K562 (cell line): ENCODE measurements around the gene BHLHE40. TPM values are rescaled to one million over a fixed set of nuclear protein-coding genes. Genes with fewer than 3 reads are reported as not detected.

Experiments used
- ATF1 ChIP-seq, 2 experiments: fragments of 450-650 bp in 1 of 2; IDR thresholded peaks; 2 replicates each; pipeline ENCODE4 v1.6.1; 2016; ENCODE audit warnings: missing compliant biosample characterization in 1 of 2, missing genetic modification characterization in 1 of 2
- CEBPB ChIP-seq: fragments of 450-650 bp; IDR thresholded peaks from 2 replicates; pipeline ENCODE4 v1.6.1; 2016; ENCODE audit warnings: missing genetic modification characterization, missing compliant biosample characterization
- CTBP1 ChIP-seq: fragments of 450-650 bp; IDR thresholded peaks from 2 replicates; pipeline ENCODE4 v1.6.1; 2016; ENCODE audit warnings: borderline replicate concordance
- DACH1 ChIP-seq: fragments of 450-650 bp; IDR thresholded peaks from 2 replicates; pipeline ENCODE4 v1.6.1; 2018; ENCODE audit not compliant: partially characterized antibody
- HMGN3 ChIP-seq: IDR thresholded peaks from 2 replicates; pipeline ENCODE4 v1.6.1; 2011; ENCODE audit warnings: borderline replicate concordance, low read depth, mild to moderate bottlenecking, mixed read lengths, low read length; ENCODE audit not compliant: insufficient read length; ENCODE audit errors: extremely low read depth
- ID3 ChIP-seq, 2 experiments: fragments of 250-450 bp in 1 of 2; fragments of 450-650 bp in 1 of 2; sonication (Bioruptor Pico) in 1 of 2; IDR thresholded peaks; 2 replicates each; pipeline versions ENCODE4 v1.6.1 to v1.8.0; 2016 to 2021; ENCODE audit warnings: mild to moderate bottlenecking in 2 of 2, moderate library complexity in 2 of 2, missing compliant biosample characterization in 1 of 2, missing genetic modification characterization in 1 of 2
- JUND ChIP-seq, 2 experiments: IDR thresholded peaks; 2 replicates in 1 of 2; 3 replicates in 1 of 2; pipeline ENCODE4 v1.6.1; 2011; ENCODE audit warnings: borderline replicate concordance in 2 of 2, low read depth in 2 of 2, low read length in 2 of 2, improper control_type of control experiment in 1 of 2, missing biosample characterization in 1 of 2, missing genetic modification characterization in 1 of 2, missing genetic modification reagents in 1 of 2
- KLF16 ChIP-seq: IDR thresholded peaks from 2 replicates; pipeline ENCODE4 v1.6.1; 2016; ENCODE audit warnings: antibody characterized with exemption
- L3MBTL2 ChIP-seq: fragments of 450-650 bp; IDR thresholded peaks from 2 replicates; pipeline ENCODE4 v1.6.1; 2016; ENCODE audit warnings: mild to moderate bottlenecking, moderate library complexity
- LARP7 ChIP-seq: fragments of 450-650 bp; IDR thresholded peaks from 2 replicates; pipeline ENCODE4 v1.6.1; 2016
- LCOR ChIP-seq: sonication (generic); formaldehyde crosslinking; IDR thresholded peaks from 2 replicates; pipeline ENCODE4 v1.8.0; 2022; ENCODE audit warnings: mild to moderate bottlenecking, missing genetic modification reagents
- MAZ ChIP-seq, 2 experiments: fragments of 450-650 bp in 1 of 2; sonication (generic) in 1 of 2; formaldehyde crosslinking; IDR thresholded peaks in 1 of 2; conservative IDR thresholded peaks in 1 of 2; 2 replicates each; pipeline versions ENCODE4 v1.4.0 to v1.5.0; 2020; ENCODE audit warnings: mild to moderate bottlenecking in 1 of 2, missing genetic modification reagents in 1 of 2
- POLR2A ChIP-seq: fragments of 450-650 bp; conservative IDR thresholded peaks from 2 replicates; pipeline ENCODE4 v1.6.1; 2016
- RB1 ChIP-seq: fragments of 450-650 bp; IDR thresholded peaks from 2 replicates; pipeline ENCODE4 v1.6.1; 2017; ENCODE audit warnings: low read depth, mild to moderate bottlenecking
- RBBP5 ChIP-seq: fragments of 200-600 bp; sonication (generic); IDR thresholded peaks from 2 replicates; pipeline ENCODE4 v1.6.1; 2012; ENCODE audit warnings: borderline replicate concordance, mild to moderate bottlenecking, low read length, control low read depth, inconsistent platforms; ENCODE audit not compliant: insufficient read depth, poor library complexity, severe bottlenecking
- TAF9B ChIP-seq: fragments of 450-650 bp; IDR thresholded peaks from 2 replicates; pipeline ENCODE4 v1.6.1; 2018; ENCODE audit warnings: mild to moderate bottlenecking; ENCODE audit not compliant: partially characterized antibody
- TCF3 ChIP-seq: sonication (generic); formaldehyde crosslinking; IDR thresholded peaks from 2 replicates; pipeline ENCODE4 v1.4.0; 2020; ENCODE audit warnings: mild to moderate bottlenecking, missing genetic modification reagents
- ZNF318 ChIP-seq, 2 experiments: fragments of 450-650 bp; IDR thresholded peaks; 2 replicates each; pipeline ENCODE4 v1.6.1; 2016; ENCODE audit warnings: mild to moderate bottlenecking in 2 of 2, borderline replicate concordance in 1 of 2, low read depth in 1 of 2, moderate library complexity in 1 of 2
- ZNF408 ChIP-seq: fragments of 250-450 bp; sonication (Bioruptor Pico); IDR thresholded peaks from 2 replicates; pipeline ENCODE4 v1.4.0; 2020; ENCODE audit warnings: low read depth, mild to moderate bottlenecking, moderate library complexity
- polyA plus RNA-seq, 8 experiments: library from polyadenylated mRNA; depleted of rRNA in 4 of 8; stranded (reverse) in 5 of 8; unstranded in 3 of 8; fragments of >200 nt; fragmentation: Nextera tagmentation in 2 of 8; fragmentation: Illumina TruSeq in 1 of 8; extraction: Ambion mirVana in 2 of 8; extraction: Trizol in 1 of 8; gene quantifications; 2 replicates each; pipeline versions ENCODE4 v1.2.1 to v1.2.3, GENCODE V29; 2011 to 2014; ENCODE audit warnings: inconsistent platforms in 1 of 8, missing spikeins in 1 of 8
- total RNA-seq, 7 experiments: library from RNA; depleted of rRNA in 6 of 7; stranded (reverse); fragments of >200 nt in 6 of 7; fragmentation: Illumina TruSeq in 2 of 7; extraction: Trizol in 2 of 7; gene quantifications; 2 replicates each; pipeline versions ENCODE4 v1.2.1 to v1.2.3, GENCODE V29; 2011 to 2021; ENCODE audit warnings: low replicate concordance in 1 of 7

Gene BHLHE40
- total and polyA plus RNA-seq, 9 of the 15 experiments (the other 6 are each of a cell fraction or from before 2014, with no cell fraction given): 12.0 to 83.9 (median 31.4) TPM

- TF ChIP-seq KLF16 (peak; percentile 86), DACH1 (no peak), LARP7 (no peak), CTBP1 (peak; percentile 97), MAZ (CRISPR knock-in tag; conservative IDR thresholded peaks at IDR 0.05 in 1 of 2, IDR thresholded peaks at IDR 0.05 in 1 of 2) (peak; percentile 99 to 100), ID3 (CRISPR knock-in tag; IDR thresholded peaks at IDR 0.05) (no peak), ID3 (tag; IDR thresholded peaks at IDR 0.05) (peak; percentile 92), JUND (IDR thresholded peaks at IDR 0.05; ENCODE audit: borderline replicate concordance, low read depth, low read length) (peak; percentile 86), JUND (tag; IDR thresholded peaks at IDR 0.05; ENCODE audit: borderline replicate concordance, low read depth, low read length) (peak; percentile 57; the same call in 1 of the 3 replicates), L3MBTL2 (peak; percentile 97), RBBP5 (peak; percentile 66), RB1 (no peak), TAF9B (no peak), POLR2A (peak; percentile 89), ZNF408 (CRISPR knock-in tag) (no peak), ZNF318 (IDR thresholded peaks at IDR 0.05; ENCODE audit: borderline replicate concordance in 1 of 2, low read depth in 1 of 2) (peak in 1 of 2 experiments; percentile 81; a peak in 1 of 4 replicates), LCOR (CRISPR knock-in tag) (peak; percentile 94), ATF1 (CRISPR knock-in tag; IDR thresholded peaks at IDR 0.05) (no peak), ATF1 (tag; IDR thresholded peaks at IDR 0.05) (peak; percentile 88), TCF3 (CRISPR knock-in tag) (0 out of 2 replicates have a peak, but pooled peaks have one; percentile 5), CEBPB (peak; percentile 99), HMGN3 (peak; percentile 98)
Measured at GRCh38 chr3:4978204-4978965, 852 bp upstream of the BHLHE40 start (continued).
